GM19023 (cell line): Measurements from ENCODE around the gene PDE1A.

Source experiments
- ATAC-seq: cut with Tn5 transposase; IDR thresholded peaks from one replicate; pipeline ENCODE4 v1.9.1; 2021; ENCODE audit warnings: mild to moderate bottlenecking, moderate library complexity; ENCODE audit not compliant: unreplicated experiment

Gene PDE1A

DNA sequence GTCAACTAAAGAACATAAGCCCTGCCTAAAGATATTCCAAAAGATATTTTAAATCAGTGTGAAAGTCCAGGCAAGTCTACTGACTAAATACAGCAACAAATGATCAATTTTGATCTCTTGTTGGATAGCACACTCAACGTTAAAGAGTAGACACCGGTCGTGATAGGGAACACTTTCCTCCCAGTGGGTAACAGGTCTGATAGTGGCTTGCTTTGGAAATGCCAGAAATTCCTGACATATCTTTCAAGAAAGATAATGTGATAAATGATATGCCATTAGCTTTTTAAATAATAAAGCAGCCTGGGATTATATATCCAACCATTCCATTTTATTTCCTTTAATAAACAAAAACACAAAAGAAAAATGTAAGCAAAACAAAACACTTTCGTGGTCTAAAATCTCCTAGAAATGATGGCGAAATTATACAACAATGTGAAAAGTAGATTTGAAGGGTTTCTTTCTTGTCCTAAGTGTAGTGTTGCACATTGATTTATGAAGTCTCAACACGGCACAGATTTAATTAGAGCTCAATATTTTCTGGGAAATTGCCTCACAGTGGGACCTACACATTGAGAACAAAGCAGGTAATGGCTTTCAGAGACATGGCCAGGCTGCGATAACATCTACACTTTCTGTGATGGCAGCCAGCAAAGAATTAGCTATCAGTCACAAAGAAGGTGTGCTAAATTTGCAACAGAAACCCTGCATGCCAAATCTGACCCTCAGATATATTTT, 282.6 kb downstream of the PDE1A start:
- no peak for ATAC-seq

DNA sequence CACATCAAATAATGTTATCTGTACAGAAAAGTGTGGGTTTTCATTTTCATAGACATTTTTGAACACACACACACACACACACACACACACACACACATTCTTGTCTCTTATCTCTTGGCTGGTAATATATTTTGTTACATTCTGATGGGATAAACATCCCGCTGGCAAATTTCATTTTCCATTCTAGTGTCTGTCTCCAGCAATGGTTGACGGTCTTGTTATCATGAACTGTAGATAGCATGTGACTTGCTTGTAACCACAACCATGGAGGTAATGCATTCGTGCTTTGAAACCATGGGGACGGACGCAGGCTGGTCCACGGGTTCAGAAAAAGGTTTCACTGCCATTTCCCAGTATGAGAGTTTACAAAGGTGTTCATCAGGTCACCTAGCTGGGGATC, 284.8 kb downstream of the PDE1A start:
- no peak for ATAC-seq

DNA sequence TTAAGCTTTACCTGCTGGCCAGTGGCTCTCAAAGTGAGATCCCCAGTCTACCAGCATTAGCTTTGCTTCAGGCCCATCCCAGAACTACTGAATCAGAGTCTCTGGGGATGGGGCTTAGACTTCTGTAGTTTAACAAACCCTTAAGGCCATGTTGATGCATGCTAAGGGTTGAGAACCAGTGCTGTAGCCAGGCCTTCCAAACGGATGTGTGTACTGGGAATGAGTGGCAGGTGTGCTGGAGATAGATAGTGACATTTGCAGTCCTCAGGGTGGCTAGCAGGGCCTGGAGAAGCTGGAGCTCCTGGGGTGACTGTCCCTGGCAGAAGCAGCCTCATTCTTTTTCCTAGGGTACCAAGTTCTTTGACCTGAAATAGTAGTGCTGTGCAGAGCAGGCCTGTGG, 292.6 kb downstream of the PDE1A start:
- ATAC-seq: no peak

DNA sequence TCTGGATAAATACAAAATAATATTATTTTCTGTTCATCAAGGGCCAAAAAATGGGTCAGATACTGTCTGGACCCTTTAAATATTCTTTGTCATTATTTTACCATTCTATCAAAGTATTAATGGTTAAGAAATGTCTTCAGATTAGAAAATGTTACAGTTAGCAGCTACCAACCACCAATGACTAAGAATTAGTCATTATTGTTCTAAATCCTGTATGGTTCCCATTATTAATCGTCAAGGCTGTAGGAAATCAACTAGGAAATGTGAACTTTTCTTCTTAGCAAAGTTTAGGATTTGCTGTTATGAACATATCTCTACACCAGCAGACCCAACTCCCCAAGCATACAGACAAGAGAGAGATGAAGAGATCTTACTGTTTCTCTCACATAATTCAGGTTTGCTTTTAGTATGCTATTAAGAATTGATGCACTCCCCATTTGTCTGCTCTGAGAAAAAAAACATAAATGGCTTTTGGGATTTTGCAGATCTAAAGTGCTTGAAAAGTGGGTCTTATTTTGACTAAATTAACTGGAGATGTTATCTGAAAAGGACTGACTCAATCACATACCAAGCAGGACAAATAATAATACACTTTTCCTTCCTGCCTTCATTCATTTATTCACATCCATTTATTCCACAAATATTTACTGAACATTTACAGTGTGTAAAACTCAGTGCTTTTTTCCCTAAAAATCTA, 293.5 kb downstream of the PDE1A start:
- ATAC-seq: no peak

DNA sequence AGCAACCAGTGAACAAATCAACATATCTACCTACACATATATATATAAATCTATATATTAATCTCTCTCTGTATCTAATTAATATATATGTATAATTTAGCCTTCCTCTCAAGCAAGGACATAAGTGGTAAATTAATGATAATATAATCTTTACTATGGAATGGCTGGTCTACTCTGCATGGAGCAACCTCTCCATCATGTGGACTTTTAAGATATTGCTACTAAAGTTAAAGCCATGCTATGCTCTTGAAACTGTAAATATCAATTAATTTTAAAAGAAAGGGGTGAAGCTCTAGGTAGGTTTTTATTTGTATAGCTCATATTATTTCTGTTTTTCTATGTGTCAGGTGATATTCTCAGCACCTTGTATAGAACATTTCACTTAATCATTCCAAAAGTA, 294.2 kb downstream of the PDE1A start:
- ATAC-seq: no peak

DNA sequence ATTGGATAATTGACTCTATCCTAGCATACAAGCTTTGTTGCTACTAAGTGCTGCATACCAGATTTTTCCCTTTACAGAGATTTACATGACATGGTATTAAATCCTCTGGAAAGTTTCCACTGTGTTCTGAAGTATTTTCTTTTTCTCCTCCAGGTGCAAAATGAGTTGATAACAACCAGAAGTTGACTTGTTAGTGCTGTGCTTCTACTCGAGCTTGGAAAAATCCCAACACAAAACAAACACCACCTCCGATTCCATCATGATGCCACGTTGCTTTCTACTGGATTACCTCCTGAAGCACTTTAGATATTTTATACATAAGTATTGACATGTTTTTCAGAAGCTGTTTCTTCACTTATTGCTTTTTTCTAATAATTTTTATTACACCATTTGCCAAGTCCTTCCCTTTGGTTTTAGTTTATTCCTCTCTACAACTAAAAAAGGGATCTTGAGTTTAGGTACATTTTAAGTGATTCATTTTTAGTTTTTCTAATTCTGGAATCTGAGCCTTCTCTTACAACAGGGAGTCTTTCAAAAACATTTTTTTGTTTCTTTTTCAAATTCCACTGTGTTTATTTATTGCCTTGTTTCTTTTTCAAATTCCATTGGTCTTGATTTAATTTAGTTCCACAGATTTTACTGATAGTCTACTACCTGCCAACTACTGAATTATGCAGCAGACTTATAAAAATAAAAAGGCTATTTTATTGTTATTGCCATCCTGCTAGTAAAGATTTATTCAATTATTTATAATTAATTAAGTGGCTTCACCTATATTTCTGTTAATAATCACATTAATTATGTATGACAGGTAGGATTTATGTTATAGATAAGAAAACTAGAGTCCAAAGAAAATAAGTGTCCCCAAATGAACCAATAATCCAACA, 297.8 kb downstream of the PDE1A start:
- ATAC-seq: no peak

DNA sequence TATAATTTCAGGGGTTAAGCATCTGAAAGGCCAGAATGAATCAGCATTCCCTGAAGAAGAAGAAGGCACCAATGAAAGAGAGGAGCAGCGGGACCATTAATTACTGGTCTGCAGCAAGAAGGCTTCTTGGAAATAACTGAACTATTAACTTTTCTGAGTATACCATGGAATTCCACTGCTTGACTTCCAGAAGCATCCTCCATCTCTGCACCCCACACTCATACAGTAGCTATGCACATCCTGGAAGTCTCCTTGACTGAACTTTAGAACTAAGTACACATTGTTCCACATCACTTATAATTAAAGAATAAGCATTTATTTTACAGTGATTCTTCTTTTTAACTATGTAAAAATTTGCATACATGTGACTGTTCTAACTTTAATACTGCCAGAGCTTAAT, 309.6 kb downstream of the PDE1A start:
- ATAC-seq: no peak

DNA sequence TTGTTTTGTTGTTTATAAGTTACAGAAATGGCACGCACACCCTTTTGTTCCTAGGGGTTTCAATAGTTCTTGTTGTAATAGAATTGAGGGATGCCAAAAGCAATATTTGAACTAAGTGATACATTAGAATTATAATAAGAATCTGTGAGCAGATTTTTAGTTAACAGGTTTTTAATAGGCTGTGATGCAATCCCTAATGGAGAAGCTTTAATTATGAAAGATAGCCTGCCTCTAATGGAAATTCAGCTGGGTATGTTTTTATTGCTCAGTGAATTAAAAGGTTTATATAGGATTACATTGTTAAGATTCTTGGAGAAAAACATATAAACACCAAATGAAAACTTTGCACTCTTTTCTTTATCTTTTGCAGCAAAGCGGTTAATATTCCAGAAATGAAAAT, 310.1 kb downstream of the PDE1A start:
- no peak for ATAC-seq

DNA sequence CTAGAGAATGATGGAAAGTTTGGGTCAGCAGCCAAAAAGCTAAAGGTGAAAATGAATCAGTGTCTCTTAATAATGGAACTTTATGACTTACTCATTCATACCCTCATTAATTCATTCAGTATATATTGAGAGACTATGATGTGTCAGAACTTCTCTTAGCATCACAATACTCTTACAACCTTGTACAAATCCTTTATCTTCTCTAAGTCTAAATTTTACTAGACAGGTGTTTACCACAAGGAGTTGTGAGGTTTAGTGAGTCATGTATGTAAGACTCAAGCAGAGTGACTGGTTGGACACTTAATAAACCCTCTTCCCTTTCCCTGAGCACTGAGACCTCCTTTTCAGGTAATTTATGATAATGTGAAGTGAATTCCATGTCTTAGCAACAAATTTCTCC, 311.6 kb downstream of the PDE1A start:
- ATAC-seq: no peak

DNA sequence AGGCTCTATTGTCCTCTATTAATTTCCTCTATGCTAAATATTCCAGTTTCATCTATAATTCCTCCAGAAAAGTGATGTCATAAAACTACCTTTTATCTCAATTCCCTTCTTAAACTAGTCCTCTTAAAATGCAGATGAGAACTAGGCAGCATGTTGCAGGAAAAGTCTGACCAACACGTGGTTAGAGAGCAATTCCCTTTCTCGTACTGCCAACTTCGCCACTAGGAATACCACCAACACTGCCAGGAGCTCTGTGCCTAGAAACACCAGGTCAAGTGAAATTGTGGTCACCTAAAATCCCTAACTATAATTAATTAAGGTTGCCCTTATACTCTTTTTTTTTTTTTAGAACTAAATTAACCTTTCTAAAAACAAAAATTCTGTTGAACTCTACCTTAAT, 313.5 kb downstream of the PDE1A start:
- ATAC-seq: no peak

DNA sequence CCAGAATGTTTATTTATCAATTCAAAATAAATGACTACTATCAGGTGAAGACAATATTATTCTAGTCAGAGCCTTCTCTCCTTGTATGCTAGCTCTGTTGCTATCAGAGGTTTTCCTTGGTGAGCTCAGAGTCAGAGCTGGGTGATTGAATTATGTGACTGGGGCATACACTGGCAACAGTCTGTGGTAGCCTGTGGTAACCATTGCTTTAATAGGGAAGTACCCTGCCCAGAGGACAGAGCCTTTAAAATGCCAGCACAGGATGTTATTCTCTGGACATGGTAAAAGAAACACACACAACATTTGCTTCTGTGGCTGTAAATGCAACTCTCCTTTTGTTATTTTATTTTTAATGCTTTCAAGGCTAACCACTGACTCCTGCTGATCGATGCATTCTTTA, 316.5 kb downstream of the PDE1A start:
- no peak for ATAC-seq

DNA sequence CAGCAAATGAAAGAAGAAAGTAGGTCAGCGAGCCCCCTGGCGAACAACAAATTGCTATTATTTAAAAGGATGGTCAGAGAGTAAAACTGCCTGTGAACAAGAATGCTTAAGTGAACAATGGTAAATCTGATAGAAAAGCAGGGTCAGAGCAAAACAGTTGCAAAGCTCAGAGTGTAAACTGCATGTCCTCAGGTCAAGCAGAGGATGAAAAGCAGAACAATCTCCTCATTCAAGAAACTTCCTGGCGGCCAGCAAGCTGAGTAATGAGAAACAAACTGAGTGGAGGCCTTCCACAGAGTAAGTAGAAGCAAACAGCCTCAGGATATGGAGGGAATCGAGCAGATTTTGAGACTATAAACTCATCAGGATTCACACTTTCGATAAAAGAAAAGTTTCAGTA, 323.3 kb downstream of the PDE1A start:
- no peak for ATAC-seq

DNA sequence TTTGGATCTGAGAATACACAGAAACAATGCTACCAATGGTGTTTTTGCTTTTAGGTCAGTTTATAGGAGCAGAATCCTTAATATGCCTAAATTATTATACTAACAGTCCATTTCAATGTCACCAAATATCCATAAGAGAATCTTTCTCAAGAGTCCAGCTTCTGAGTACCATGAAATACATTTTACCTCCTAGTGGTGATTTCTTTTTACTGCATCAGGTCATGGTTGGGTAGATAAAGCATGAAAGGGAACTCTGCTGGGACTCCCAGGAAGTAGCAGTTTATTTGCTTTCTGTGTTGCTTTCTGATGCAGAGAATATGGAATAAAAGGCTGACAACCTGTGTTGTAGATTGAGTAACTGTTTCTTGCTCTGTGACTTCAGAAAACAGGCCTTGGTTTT, 325.6 kb downstream of the PDE1A start:
- ATAC-seq: no peak

DNA sequence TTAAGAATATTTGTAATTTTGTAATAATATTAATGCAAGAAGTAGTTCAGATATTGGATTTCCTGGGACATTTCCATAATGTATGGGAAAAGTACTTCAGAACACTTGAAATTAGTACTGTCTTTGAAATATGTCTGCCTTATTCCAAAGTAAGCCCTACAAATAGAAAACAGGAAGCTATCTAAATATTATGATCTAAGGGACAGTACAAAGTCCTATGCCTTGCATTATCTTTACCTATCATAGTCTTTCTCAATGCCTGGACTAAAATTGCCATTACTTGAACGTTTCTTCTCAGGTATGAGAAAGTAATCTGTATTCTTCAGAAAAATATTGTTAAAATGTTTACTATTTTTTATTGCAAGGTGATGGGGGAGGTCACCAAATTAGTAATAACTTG, 328.2 kb downstream of the PDE1A start:
- no peak for ATAC-seq

DNA sequence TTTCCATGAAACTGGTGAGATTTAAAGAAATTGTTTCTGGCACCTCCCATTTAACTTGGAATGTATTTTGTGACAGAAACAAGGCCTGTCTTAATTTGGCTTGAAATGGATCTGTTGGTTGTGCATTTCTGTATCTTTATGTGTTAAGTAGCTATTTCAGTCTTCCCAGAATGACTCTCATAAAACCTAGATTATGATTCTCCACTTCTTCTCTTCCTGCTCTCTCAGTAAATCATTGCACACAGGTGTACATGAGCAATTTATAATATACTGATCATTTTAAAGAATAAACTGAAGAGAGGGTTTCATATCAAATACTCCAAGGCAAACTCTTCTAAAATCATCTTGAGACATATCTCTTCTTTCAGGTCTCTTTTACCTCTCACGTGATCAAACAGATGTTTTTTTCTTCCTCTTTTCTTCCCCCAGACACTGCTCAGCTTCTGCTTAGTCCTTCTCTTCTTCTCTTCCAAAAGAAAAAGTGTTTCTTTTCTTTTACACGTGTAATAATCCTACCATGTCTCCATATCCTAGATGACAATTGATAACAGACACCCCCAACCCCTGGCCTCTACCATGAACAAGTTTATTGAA, 329.2 kb downstream of the PDE1A start:
- ATAC-seq: no peak

DNA sequence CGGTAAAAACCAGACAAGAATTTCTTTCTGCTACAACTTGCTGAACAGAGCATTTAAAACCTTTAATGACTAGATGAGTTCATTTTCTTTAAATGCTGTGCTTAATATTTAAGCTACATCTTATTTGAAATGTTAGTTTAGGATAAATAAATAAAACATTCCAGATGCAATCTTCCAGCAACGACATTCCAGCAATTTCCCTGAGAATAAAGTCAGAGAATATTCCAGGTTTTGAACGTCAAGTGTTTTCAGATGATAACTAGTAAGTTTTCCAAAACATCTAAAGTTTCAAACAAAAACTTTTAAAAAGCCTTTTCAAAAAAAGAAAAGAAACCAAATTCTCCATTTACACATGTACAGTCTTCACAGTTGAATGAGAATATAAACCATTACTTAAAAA, 336.4 kb downstream of the PDE1A start:
- ATAC-seq: no peak
